Fibroblast of mammary gland (primary cell): ENCODE measurements around the gene CPSF2.

Experiments used
- DNase-seq: peaks from one replicate; pipeline ENCODE4 v3.0.0-alpha.2; 2010; ENCODE audit warnings: low read depth
- H3K4me3 ChIP-seq: 2 replicates; pipeline ENCODE4 v1.5.1; 2011; ENCODE audit warnings: low read depth, mild to moderate bottlenecking, low read length, moderate library complexity; ENCODE audit not compliant: control insufficient read depth
- CTCF ChIP-seq: conservative IDR thresholded peaks from 2 replicates; pipeline ENCODE4 v1.5.1; 2011; ENCODE audit warnings: low read depth, low read length, inconsistent platforms; ENCODE audit not compliant: control insufficient read depth, insufficient read depth

CPSF2 gene

GRCh38 chr14:92153581-92153980, 31.8 kb downstream of the CPSF2 start:
- no peak for DNase-seq
- TF ChIP-seq CTCF, result no peak
- H3K4me3 ChIP-seq, result no peak overlapping the region

GRCh38 chr14:92154283-92154942, 32.6 kb downstream of the CPSF2 start:
- TF ChIP-seq CTCF, result no peak
- DNase-seq, result peak; percentile 37
- no peak overlapping the region for H3K4me3 ChIP-seq

- no peak for TF ChIP-seq CTCF
- DNase-seq, result peak; percentile 90
- H3K4me3 ChIP-seq, result no peak overlapping the region
Measured at GRCh38 chr14:92160619-92161018, 38.9 kb downstream of the CPSF2 start.

- H3K4me3 ChIP-seq, result no peak overlapping the region
- no peak for DNase-seq
- no peak for TF ChIP-seq CTCF
Measured at GRCh38 chr14:92161521-92161920, 39.8 kb downstream of the CPSF2 start.

- DNase-seq, result peak; percentile 15
- no peak for TF ChIP-seq CTCF
Measured at GRCh38 chr14:92164958-92165357, 43.2 kb downstream of the CPSF2 start.

GRCh38 chr14:92173668-92174067, 51.9 kb downstream of the CPSF2 start:
- TF ChIP-seq CTCF, result no peak
- DNase-seq, result no peak
- no peak overlapping the region for H3K4me3 ChIP-seq

More at GRCh38 chr14:92164958-92165357, 43.2 kb downstream of the CPSF2 start:
- H3K4me3 ChIP-seq, result no peak overlapping the region

GRCh38 chr14:92175811-92176210, 54.0 kb downstream of the CPSF2 start:
- no peak for TF ChIP-seq CTCF
- no peak for DNase-seq
- H3K4me3 ChIP-seq, result no peak overlapping the region
